Measurements from ENCODE around the gene SHANK2. TPM values are rescaled to one million over a fixed set of nuclear protein-coding genes. Genes with fewer than 3 reads are reported as not detected.

Gene SHANK2
- total RNA-seq, 1 donor from 2014 or later, result 16.0 TPM

DNA sequence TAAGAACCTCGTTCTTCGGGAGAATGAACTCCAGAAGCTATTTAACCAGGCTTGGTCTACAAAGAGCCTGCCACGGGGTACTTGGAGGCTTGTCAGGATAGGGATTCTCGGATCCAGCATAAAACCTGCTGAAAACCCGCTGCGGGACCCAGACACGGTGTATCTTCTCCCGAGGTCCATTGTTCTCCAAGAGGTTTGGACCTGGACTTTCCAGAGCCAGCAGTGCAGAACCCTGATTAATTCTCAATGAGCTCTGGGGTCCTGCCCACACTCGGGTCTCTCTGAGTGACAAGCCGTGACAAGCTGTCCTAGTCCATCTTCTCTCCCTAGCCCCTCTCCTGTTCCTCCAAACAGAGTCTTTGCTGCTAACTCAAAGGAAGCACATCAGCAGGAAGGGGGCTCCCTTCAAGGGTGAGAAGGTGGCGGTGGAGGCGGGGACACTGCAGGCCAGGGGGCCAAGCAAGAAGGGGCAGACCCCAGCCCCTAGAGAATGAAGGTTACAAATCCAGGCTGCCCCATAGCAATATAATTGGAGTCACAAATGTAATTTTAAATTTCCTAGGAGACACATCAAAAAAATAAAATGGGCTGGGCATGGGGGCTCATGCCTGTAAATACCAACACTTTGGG, 12.2 kb downstream of the SHANK2 start:
- Histone ChIP-seq H3K36me3 (ENCODE audit: control insufficient read depth, insufficient read depth, low read length) (no peaks in the 10 kb centered on the region), H3K27me3 (ENCODE audit: control insufficient read depth, insufficient read depth, low read length) (no peaks in the 10 kb centered on the region), H3K4me3 (ENCODE audit: low read depth, low read length) (no peak overlapping the region)
- TF ChIP-seq, protein P1, sequence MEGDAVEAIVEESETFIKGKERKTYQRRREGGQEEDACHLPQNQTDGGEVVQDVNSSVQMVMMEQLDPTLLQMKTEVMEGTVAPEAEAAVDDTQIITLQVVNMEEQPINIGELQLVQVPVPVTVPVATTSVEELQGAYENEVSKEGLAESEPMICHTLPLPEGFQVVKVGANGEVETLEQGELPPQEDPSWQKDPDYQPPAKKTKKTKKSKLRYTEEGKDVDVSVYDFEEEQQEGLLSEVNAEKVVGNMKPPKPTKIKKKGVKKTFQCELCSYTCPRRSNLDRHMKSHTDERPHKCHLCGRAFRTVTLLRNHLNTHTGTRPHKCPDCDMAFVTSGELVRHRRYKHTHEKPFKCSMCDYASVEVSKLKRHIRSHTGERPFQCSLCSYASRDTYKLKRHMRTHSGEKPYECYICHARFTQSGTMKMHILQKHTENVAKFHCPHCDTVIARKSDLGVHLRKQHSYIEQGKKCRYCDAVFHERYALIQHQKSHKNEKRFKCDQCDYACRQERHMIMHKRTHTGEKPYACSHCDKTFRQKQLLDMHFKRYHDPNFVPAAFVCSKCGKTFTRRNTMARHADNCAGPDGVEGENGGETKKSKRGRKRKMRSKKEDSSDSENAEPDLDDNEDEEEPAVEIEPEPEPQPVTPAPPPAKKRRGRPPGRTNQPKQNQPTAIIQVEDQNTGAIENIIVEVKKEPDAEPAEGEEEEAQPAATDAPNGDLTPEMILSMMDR (IDR thresholded peaks at IDR 0.05; ENCODE audit: insufficient read depth, low read length, poor library complexity, severe bottlenecking), result no peak
- DNase-seq (ENCODE audit: low read depth), result no peak

- DNase-seq (ENCODE audit: low read depth), result no peak
- Histone ChIP-seq H3K36me3 (ENCODE audit: control insufficient read depth, insufficient read depth, low read length) (no peaks in the 10 kb centered on the region), H3K27me3 (ENCODE audit: control insufficient read depth, insufficient read depth, low read length) (no peaks in the 10 kb centered on the region), H3K4me3 (ENCODE audit: low read depth, low read length) (no peak overlapping the region)
- TF ChIP-seq, protein P1 (IDR thresholded peaks at IDR 0.05; ENCODE audit: insufficient read depth, low read length, poor library complexity, severe bottlenecking), result no peak
Measured at GRCh38 chr11:71239581-71239980, 12.8 kb downstream of the SHANK2 start.

DNA sequence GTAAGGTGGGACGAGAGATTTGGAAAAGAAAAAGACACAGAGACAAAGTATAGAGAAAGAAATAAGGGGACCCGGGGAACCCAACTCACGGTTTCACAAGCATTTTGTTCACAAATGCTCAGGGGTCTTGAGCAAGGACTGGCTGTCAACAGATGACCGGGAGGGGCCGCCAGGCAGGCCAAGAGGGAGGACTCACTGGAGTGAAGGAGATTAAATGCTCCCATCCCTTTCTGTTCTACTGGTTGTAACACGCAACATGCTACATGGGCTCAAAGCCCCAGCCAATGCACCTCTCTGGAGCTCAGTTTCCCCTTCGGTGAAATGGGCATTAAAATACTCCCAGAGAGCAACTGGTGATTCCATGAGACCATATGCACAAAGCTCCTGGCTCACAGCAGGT, 13.4 kb downstream of the SHANK2 start:
- no peaks in the 10 kb centered on the region for H3K36me3 ChIP-seq (ENCODE audit: control insufficient read depth, insufficient read depth, low read length)
- DNase-seq (ENCODE audit: low read depth), result no peak
- H3K27me3 ChIP-seq (ENCODE audit: control insufficient read depth, insufficient read depth, low read length), result no peaks in the 10 kb centered on the region
- H3K4me3 ChIP-seq (ENCODE audit: low read depth, low read length), result no peak overlapping the region
- TF ChIP-seq, protein P1 (IDR thresholded peaks at IDR 0.05; ENCODE audit: insufficient read depth, low read length, poor library complexity, severe bottlenecking), result no peak

- no peak for DNase-seq (ENCODE audit: low read depth)
- no peaks in the 10 kb centered on the region for H3K27me3 ChIP-seq (ENCODE audit: control insufficient read depth, insufficient read depth, low read length)
- TF ChIP-seq, protein P1 (IDR thresholded peaks at IDR 0.05; ENCODE audit: insufficient read depth, low read length, poor library complexity, severe bottlenecking), result no peak
- H3K4me3 ChIP-seq (ENCODE audit: low read depth, low read length), result no peak overlapping the region
- no peaks in the 10 kb centered on the region for H3K36me3 ChIP-seq (ENCODE audit: control insufficient read depth, insufficient read depth, low read length)
Measured at GRCh38 chr11:71238285-71238875, 14.0 kb downstream of the SHANK2 start.

DNA sequence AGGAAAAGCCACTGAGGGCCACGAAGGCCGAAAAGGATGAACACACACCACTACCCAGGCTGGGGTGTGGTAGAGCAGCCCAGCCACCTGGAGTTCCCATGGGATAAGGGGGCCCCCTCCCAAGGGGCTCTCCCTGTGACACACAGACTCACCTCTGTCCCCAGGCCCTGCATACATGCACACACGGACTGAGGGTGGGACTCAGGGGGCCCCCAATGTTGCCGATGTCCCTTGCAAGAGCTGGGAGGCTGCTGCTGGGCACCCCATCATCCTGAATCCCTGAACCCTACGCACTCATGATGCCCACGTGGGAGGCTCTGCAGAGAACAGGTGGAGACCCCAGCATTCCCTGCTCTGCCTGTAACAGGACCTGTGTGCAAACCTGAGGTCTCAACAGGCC, 14.5 kb downstream of the SHANK2 start:
- TF ChIP-seq, protein P1 (IDR thresholded peaks at IDR 0.05; ENCODE audit: insufficient read depth, low read length, poor library complexity, severe bottlenecking), result no peak
- H3K4me3 ChIP-seq (ENCODE audit: low read depth, low read length), result no peak overlapping the region
- no peaks in the 10 kb centered on the region for H3K36me3 ChIP-seq (ENCODE audit: control insufficient read depth, insufficient read depth, low read length)
- H3K27me3 ChIP-seq (ENCODE audit: control insufficient read depth, insufficient read depth, low read length), result no peaks in the 10 kb centered on the region
- no peak for DNase-seq (ENCODE audit: low read depth)
